ENCODE results near the gene NUTM2E. TPM values are rescaled to one million over a fixed set of nuclear protein-coding genes. Genes with fewer than 3 reads are reported as not detected.

Gene NUTM2E
- 0.13 TPM in 1 of 2 replicates, not detected in the other for total RNA-seq

GRCh38 chr10:79826496-79827215 is at the start of gene NUTM2E:
Gene NUTM2E (plus strand): TSS chr10:79826739. CDS start chr10:79841741, 15,002 bp downstream.

Other genes starting within 250 kb of the NUTM2E start
- gene SFTPA1, start 215.8 kb upstream of the NUTM2E start, total RNA-seq: not detected in 2 replicates
- 0.39 and 1.8 TPM in 2 replicates for gene NUTM2B, start 123.5 kb upstream of the NUTM2E start, total RNA-seq
- gene SFTPD, start 122.4 kb downstream of the NUTM2E start, total RNA-seq: not detected in 2 replicates